ENCODE measurements around the gene CTNS. TPM values are rescaled to one million over a fixed set of nuclear protein-coding genes. Genes with fewer than 3 reads are reported as not detected.

Gene CTNS
- polyA plus RNA-seq, 1 donor from 2014 or later: 8.8 TPM

GRCh38 chr17:3656353-3656752, 19.8 kb downstream of the CTNS start:
- Histone ChIP-seq H3K4me2 (ENCODE audit: low read length) (no peak overlapping the region), H2AFZ (ENCODE audit: low read depth, low read length) (no peak overlapping the region), H3K79me2 (replicated peaks; ENCODE audit: insufficient read depth, low read length) (no peaks in the 10 kb centered on the region), H3K9ac (ENCODE audit: low read length) (no peak overlapping the region), H4K20me1 (ENCODE audit: insufficient read depth) (no peaks in the 10 kb centered on the region), H3K27me3 (ENCODE audit: insufficient read depth, low read depth, low read length) (no peaks in the 10 kb centered on the region), H3K27ac (ENCODE audit: low read length) (no peak overlapping the region), H3K9me2 (ENCODE audit: insufficient read depth, low read length) (no peaks in the 10 kb centered on the region), H3F3A (ENCODE audit: insufficient read depth, low read length, poor library complexity, severe bottlenecking) (no peaks in the 10 kb centered on the region), H3K9me3 (ENCODE audit: low read length) (no peaks in the 10 kb centered on the region), H3K4me3 (ENCODE audit: low read length) (no peak overlapping the region), H3K36me3 (ENCODE audit: insufficient read depth, low read length) (no peaks in the 10 kb centered on the region)
- TF ChIP-seq EP300 (conservative IDR thresholded peaks at IDR 0.05; ENCODE audit: poor library complexity, severe bottlenecking) (no peak), SMC3 (conservative IDR thresholded peaks at IDR 0.05; ENCODE audit: poor library complexity) (no peak), MXI1 (conservative IDR thresholded peaks at IDR 0.05; ENCODE audit: poor library complexity, severe bottlenecking) (no peak), CTCF (IDR thresholded peaks at IDR 0.05; ENCODE audit: poor library complexity, severe bottlenecking) (no peak), RAD21 (conservative IDR thresholded peaks at IDR 0.05) (no peak), TAF1 (IDR thresholded peaks at IDR 0.05; ENCODE audit: low read depth) (no peak)

GRCh38 chr17:3656755-3657587, 20.4 kb downstream of the CTNS start:
- no peaks in the 10 kb centered on the region for H3K36me3 ChIP-seq (ENCODE audit: insufficient read depth, low read length)
- no peaks in the 10 kb centered on the region for H4K20me1 ChIP-seq (ENCODE audit: insufficient read depth)
- no peak overlapping the region for H2AFZ ChIP-seq (ENCODE audit: low read depth, low read length)
- H3K9ac ChIP-seq (ENCODE audit: low read length): no peak overlapping the region
- H3K4me2 ChIP-seq (ENCODE audit: low read length): no peak overlapping the region
- no peaks in the 10 kb centered on the region for H3K9me2 ChIP-seq (ENCODE audit: insufficient read depth, low read length)
- no peak overlapping the region for H3K4me3 ChIP-seq (ENCODE audit: low read length)
- no peaks in the 10 kb centered on the region for H3K27me3 ChIP-seq (ENCODE audit: insufficient read depth, low read depth, low read length)
- H3K27ac ChIP-seq (ENCODE audit: low read length): no peak overlapping the region
- H3K9me3 ChIP-seq (ENCODE audit: low read length): no peaks in the 10 kb centered on the region
- no peaks in the 10 kb centered on the region for H3K79me2 ChIP-seq (replicated peaks; ENCODE audit: insufficient read depth, low read length)
- TF ChIP-seq SMC3 (conservative IDR thresholded peaks at IDR 0.05; ENCODE audit: poor library complexity) (no peak), POLR2AphosphoS5 (IDR thresholded peaks at IDR 0.05) (no peak), RAD21 (conservative IDR thresholded peaks at IDR 0.05) (no peak), CTCF (IDR thresholded peaks at IDR 0.05; ENCODE audit: poor library complexity, severe bottlenecking) (no peak), EZH2 (IDR thresholded peaks at IDR 0.05; ENCODE audit: borderline replicate concordance, insufficient read depth, low read length, poor library complexity, severe bottlenecking) (no peak), EP300 (conservative IDR thresholded peaks at IDR 0.05; ENCODE audit: poor library complexity, severe bottlenecking) (no peak), REST (IDR thresholded peaks at IDR 0.05; ENCODE audit: borderline replicate concordance) (no peak), MXI1 (conservative IDR thresholded peaks at IDR 0.05; ENCODE audit: poor library complexity, severe bottlenecking) (no peak), TAF1 (IDR thresholded peaks at IDR 0.05; ENCODE audit: low read depth) (no peak)
- no peaks in the 10 kb centered on the region for H3F3A ChIP-seq (ENCODE audit: insufficient read depth, low read length, poor library complexity, severe bottlenecking)
